A549 (cell line): Measurements from ENCODE around the gene LCN1.

Experiments
- BHLHE40 ChIP-seq: IDR thresholded peaks from 2 replicates; pipeline ENCODE4 v1.6.1; 2012; ENCODE audit warnings: low read depth, low read length, inconsistent platforms
- CTCF ChIP-seq: fragments of >200 bp; sonication (Bioruptor Twin); formaldehyde crosslinking; IDR thresholded peaks from 3 replicates; pipeline ENCODE4 v1.5.1; 2016
- JUNB ChIP-seq: fragments of >200 bp; sonication (Bioruptor Twin); formaldehyde crosslinking; IDR thresholded peaks from 2 replicates; pipeline ENCODE4 v1.6.1; 2016
- KDM1A ChIP-seq: fragments of 200-600 bp; sonication (generic); IDR thresholded peaks from 2 replicates; pipeline ENCODE4 v1.6.1; 2016; ENCODE audit warnings: low read depth, mild to moderate bottlenecking
- MAFK ChIP-seq: fragments of 450-650 bp; IDR thresholded peaks from 2 replicates; pipeline ENCODE4 v1.6.1; 2014; ENCODE audit not compliant: partially characterized antibody
- MAZ ChIP-seq: fragments of 150-350 bp; IDR thresholded peaks from 2 replicates; pipeline ENCODE4 v1.6.1; 2014; ENCODE audit warnings: antibody characterized with exemption, low read depth, low read length, borderline replicate concordance
- NR3C1 ChIP-seq: fragments of >200 bp; sonication (Bioruptor Twin); formaldehyde crosslinking; IDR thresholded peaks from 3 replicates; pipeline ENCODE4 v1.6.1; 2017
- POLR2A ChIP-seq: IDR thresholded peaks from 2 replicates; pipeline ENCODE4 v1.6.1; 2012; ENCODE audit warnings: mild to moderate bottlenecking, low read length
- RAD21 ChIP-seq, 2 experiments: fragments of >200 bp in 1 of 2; sonication (Bioruptor Twin) in 1 of 2; formaldehyde crosslinking in 1 of 2; IDR thresholded peaks in 1 of 2; conservative IDR thresholded peaks in 1 of 2; 2 replicates in 1 of 2; 3 replicates in 1 of 2; pipeline ENCODE4 v1.6.1; 2012 to 2018; ENCODE audit warnings: inconsistent platforms in 1 of 2
- RFX5 ChIP-seq: fragments of 450-650 bp; IDR thresholded peaks from 2 replicates; pipeline ENCODE4 v1.7.1; 2014; ENCODE audit warnings: antibody characterized with exemption, mild to moderate bottlenecking, moderate library complexity
- ZC3H11A ChIP-seq: fragments of 450-650 bp; IDR thresholded peaks from 2 replicates; pipeline ENCODE4 v1.6.1; 2014; ENCODE audit warnings: antibody characterized with exemption, mild to moderate bottlenecking
- ZFP36 ChIP-seq: fragments of 450-650 bp; IDR thresholded peaks from 2 replicates; pipeline ENCODE4 v1.6.1; 2014; ENCODE audit warnings: borderline replicate concordance; ENCODE audit not compliant: partially characterized antibody
- TF ChIP-seq, protein P1 (sequence below): IDR thresholded peaks from 2 replicates; pipeline ENCODE4 v1.6.1; 2012

DNA sequence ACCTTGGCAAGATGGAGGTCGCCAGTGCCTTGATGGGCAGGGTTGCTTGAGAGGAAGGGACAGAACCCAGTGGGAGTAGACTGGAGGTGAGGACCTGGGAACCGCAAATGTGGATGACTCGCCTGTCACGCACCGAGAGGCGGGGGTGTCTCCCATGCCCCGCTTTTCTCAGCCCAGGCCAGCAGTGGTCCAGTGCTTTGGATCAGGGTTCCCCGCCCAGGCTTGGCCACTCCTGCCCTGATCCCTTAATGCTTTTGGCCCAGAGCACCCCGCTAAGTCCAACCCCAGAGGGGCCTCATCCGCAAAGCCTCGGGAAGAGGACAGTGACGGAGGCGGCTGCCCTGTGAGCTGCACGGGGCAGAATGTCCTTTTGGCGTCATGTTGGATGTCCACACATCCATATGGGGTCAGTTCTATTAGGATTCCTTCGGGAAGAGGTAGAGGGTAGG is 18.3 kb upstream of the LCN1 start:
- TF ChIP-seq CTCF = no peak
- TF ChIP-seq JUNB = no peak
- TF ChIP-seq POLR2A = no peak
- TF ChIP-seq, protein P1, sequence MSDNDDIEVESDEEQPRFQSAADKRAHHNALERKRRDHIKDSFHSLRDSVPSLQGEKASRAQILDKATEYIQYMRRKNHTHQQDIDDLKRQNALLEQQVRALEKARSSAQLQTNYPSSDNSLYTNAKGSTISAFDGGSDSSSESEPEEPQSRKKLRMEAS = no peak
- no peak for TF ChIP-seq ZFP36
- no peak for TF ChIP-seq RFX5
- no peak for TF ChIP-seq MAZ
- TF ChIP-seq NR3C1 = no peak
- no peak for TF ChIP-seq BHLHE40
- TF ChIP-seq ZC3H11A = no peak
- no peak for TF ChIP-seq MAFK
- no peak for TF ChIP-seq RAD21 (conservative IDR thresholded peaks at IDR 0.05 in 1 of 2, IDR thresholded peaks at IDR 0.05 in 1 of 2)
- TF ChIP-seq KDM1A = no peak
